PC-3 (cell line): ENCODE results near the gene GSG1L. TPM values are rescaled to one million over a fixed set of nuclear protein-coding genes. Genes with fewer than 3 reads are reported as not detected.

Experiments used
- ATAC-seq: fragments of 200-7000 bp; cut with Tn5 transposase; 2 replicates; pipeline ENCODE4 v1.9.1; 2020; ENCODE audit warnings: mild to moderate bottlenecking, moderate library complexity
- BruUV-seq: library from RNA; stranded (reverse); fragments of 400-500 nt; replicated peaks from 2 replicates; lab custom pipeline; 2021; lab: Mats Ljungman, UMichigan
- CTCF ChIA-PET: fragments of 300-600 bp; sonication (Branson Sonifier 250); formaldehyde crosslinking; loops from one replicate; lab custom pipeline; 2022; ENCODE audit warnings: antibody characterized with exemption; lab: Charles Lee
- POLR2A ChIA-PET: fragments of 300-600 bp; sonication (Branson Sonifier 250); formaldehyde crosslinking; loops from one replicate; lab custom pipeline; 2022; ENCODE audit warnings: antibody characterized with exemption; ENCODE audit not compliant: unreplicated experiment; lab: Charles Lee
- DNase-seq: peaks from one replicate; pipeline ENCODE4 v3.0.0-alpha.2; 2015
- H2AFZ ChIP-seq: fragments of 300-600 bp; sonication (generic); 2 replicates; pipeline ENCODE4 v1.6.0; 2016; ENCODE audit warnings: antibody characterized with exemption, low read length
- H3F3A ChIP-seq: fragments of 300-600 bp; sonication (generic); one replicate; pipeline ENCODE4 v1.6.0; 2017; ENCODE audit warnings: antibody characterized with exemption, low read length, control low read depth, mild to moderate bottlenecking; ENCODE audit not compliant: unreplicated experiment
- H3K27ac ChIP-seq: fragments of 300-600 bp; sonication (generic); 2 replicates; pipeline ENCODE4 v1.5.1; 2016; ENCODE audit warnings: mild to moderate bottlenecking, low read length
- H3K27me3 ChIP-seq: fragments of 300-600 bp; sonication (generic); 2 replicates; pipeline ENCODE4 v1.6.1; 2016; ENCODE audit warnings: low read length, mixed read lengths
- H3K36me3 ChIP-seq: fragments of 300-600 bp; sonication (generic); 2 replicates; pipeline ENCODE4 v1.6.1; 2016; ENCODE audit warnings: low read depth, mixed run types, low read length, mixed read lengths
- H3K4me1 ChIP-seq: fragments of 300-600 bp; sonication (generic); 2 replicates; pipeline ENCODE4 v1.5.1; 2016; ENCODE audit warnings: low read length; ENCODE audit not compliant: insufficient read depth
- H3K4me2 ChIP-seq: fragments of 300-600 bp; sonication (generic); 2 replicates; pipeline ENCODE4 v1.6.0; 2016; ENCODE audit warnings: low read length
- H3K4me3 ChIP-seq: fragments of 300-600 bp; sonication (generic); 2 replicates; pipeline ENCODE4 v1.5.1; 2016; ENCODE audit warnings: mild to moderate bottlenecking, low read length, mixed read lengths
- H3K79me2 ChIP-seq: fragments of 300-600 bp; sonication (generic); 2 replicates; pipeline ENCODE4 v1.6.1; 2017; ENCODE audit warnings: low read length, mixed read lengths
- H3K9ac ChIP-seq: fragments of 300-600 bp; sonication (generic); 2 replicates; pipeline ENCODE4 v1.6.0; 2016; ENCODE audit warnings: mild to moderate bottlenecking, low read length
- H3K9me2 ChIP-seq: fragments of 300-600 bp; sonication (generic); replicated peaks from 2 replicates; pipeline ENCODE4 v1.6.1; 2016; ENCODE audit warnings: mixed run types, low read length, mixed read lengths
- H3K9me3 ChIP-seq: fragments of 300-600 bp; sonication (generic); 2 replicates; pipeline ENCODE4 v1.6.1; 2016; ENCODE audit warnings: low read length, mixed read lengths
- H4K20me1 ChIP-seq: fragments of 300-600 bp; sonication (generic); 2 replicates; pipeline ENCODE4 v1.6.1; 2016; ENCODE audit warnings: low read length, mixed read lengths
- CTCF ChIP-seq: fragments of 300-600 bp; sonication (generic); conservative IDR thresholded peaks from 2 replicates; pipeline ENCODE4 v1.5.1; 2017; ENCODE audit warnings: antibody characterized with exemption, low read depth, mild to moderate bottlenecking, low read length
- EZH2 ChIP-seq: fragments of 300-600 bp; sonication (generic); IDR thresholded peaks from one replicate; pipeline ENCODE4 v1.6.1; 2017; ENCODE audit warnings: antibody characterized with exemption, mild to moderate bottlenecking, low read length; ENCODE audit not compliant: unreplicated experiment
- EZH2phosphoT487 ChIP-seq: fragments of 300-600 bp; sonication (generic); IDR thresholded peaks from 2 replicates; pipeline ENCODE4 v1.6.1; 2018; ENCODE audit warnings: mild to moderate bottlenecking, antibody characterized with exemption, low read length, borderline replicate concordance
- intact Hi-C: fragments of 100-400 bp; cut with micrococcal nuclease; formaldehyde crosslinking; loops from 2 replicates; pipeline ENCODE4 v1.9.0; 2023
- total RNA-seq: library from RNA; depleted of rRNA; stranded (reverse); fragments of >200 nt; gene quantifications from 2 replicates; pipeline ENCODE4 v1.2.3, GENCODE V29; 2014

Gene GSG1L
- total RNA-seq, 1 experiment from 2014 or later: not detected

DNA sequence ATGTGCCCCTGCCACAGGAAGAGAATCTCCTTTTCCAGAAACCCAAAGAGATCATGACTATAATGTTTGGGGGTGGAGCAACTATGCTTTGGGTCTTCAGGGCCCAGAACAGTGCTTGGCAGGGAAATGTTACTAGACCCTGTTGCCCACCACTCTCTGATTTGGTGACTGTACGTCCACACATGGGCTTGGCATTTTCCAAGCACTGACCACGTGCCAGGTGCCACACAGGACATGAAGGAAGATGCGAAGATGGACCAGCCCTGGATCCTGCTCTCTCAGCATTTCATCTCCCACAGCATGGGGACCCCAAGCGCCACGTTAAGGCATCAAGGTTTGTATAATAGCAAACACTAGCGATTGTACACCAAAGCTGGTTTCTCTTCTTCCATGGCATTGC, 50.1 kb downstream of the GSG1L start:
- H3K9me2 ChIP-seq: no peaks in the 10 kb centered on the region
- no peak overlapping the region for H3K27ac ChIP-seq
- H3K4me1 ChIP-seq: no peaks in the 10 kb centered on the region
- TF ChIP-seq EZH2phosphoT487 (no peak), EZH2 (no peak), CTCF (no peak)
- no peaks in the 10 kb centered on the region for H3K36me3 ChIP-seq
- ChIA-PET POLR2A (no interaction called here), CTCF (no interaction called here)
- H3K4me3 ChIP-seq: no peak overlapping the region
- intact Hi-C loops: no loop called here
- no peaks in the 10 kb centered on the region for H3F3A ChIP-seq
- no peak overlapping the region for H3K9ac ChIP-seq
- peaks cover 46% of the 10 kb centered on the region for H3K27me3 ChIP-seq
- no TSS peak for BruUV-seq
- H3K4me2 ChIP-seq: no peak overlapping the region
- H2AFZ ChIP-seq: no peak overlapping the region
- DNase-seq: no peak
- no peaks in the 10 kb centered on the region for H4K20me1 ChIP-seq
- H3K79me2 ChIP-seq: no peaks in the 10 kb centered on the region
- no peaks in the 10 kb centered on the region for H3K9me3 ChIP-seq
- ATAC-seq: no peak

GRCh38 chr16:28011971-28012445, 51.5 kb downstream of the GSG1L start:
- Histone ChIP-seq H3K27ac (no peak overlapping the region), H3K9ac (no peak overlapping the region), H3K4me1 (no peaks in the 10 kb centered on the region), H3K9me3 (no peaks in the 10 kb centered on the region), H3K79me2 (no peaks in the 10 kb centered on the region), H4K20me1 (no peaks in the 10 kb centered on the region), H2AFZ (no peak overlapping the region), H3K27me3 (peaks cover 36% of the 10 kb centered on the region), H3K36me3 (no peaks in the 10 kb centered on the region), H3K4me3 (no peak overlapping the region), H3K9me2 (no peaks in the 10 kb centered on the region), H3F3A (no peaks in the 10 kb centered on the region), H3K4me2 (no peak overlapping the region)
- ChIA-PET POLR2A (no interaction called here), CTCF (interaction anchor here (0.5 kb wide), 1 partner anchor 144 kb away, joined by 5 read pairs; no protein-coding TSS in a partner anchor)
- TF ChIP-seq CTCF (no peak), EZH2phosphoT487 (no peak)
- no TSS peak for BruUV-seq
- no peak for DNase-seq
- no peak for ATAC-seq
- intact Hi-C loops: no loop called here

DNA sequence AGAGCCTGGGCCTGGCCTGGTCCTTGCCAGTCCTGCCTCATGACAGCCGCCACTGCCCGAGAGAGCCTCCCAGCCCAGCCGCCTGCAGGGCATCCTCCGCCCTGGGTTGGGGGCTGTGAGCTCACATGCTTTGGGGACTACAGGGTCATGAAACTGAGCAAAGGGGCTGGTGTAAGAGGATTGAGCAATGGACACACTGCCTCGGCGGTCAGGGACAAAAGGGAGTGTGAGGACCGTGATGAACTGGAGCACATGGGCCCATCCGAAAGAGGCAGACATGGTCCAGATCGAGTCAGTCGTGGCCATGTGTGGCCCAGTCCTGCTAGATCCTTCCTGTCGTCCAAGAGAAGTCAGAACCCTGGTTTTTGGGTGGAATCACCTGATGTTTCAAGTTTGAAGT, 52.3 kb downstream of the GSG1L start:
- ATAC-seq: no peak
- Histone ChIP-seq H3K9me3 (no peaks in the 10 kb centered on the region), H3K4me2 (no peak overlapping the region), H3K27ac (no peak overlapping the region), H3K9ac (no peak overlapping the region), H3K9me2 (no peaks in the 10 kb centered on the region), H3K27me3 (peaks cover 29% of the 10 kb centered on the region), H3K36me3 (no peaks in the 10 kb centered on the region), H3F3A (no peaks in the 10 kb centered on the region), H3K79me2 (no peaks in the 10 kb centered on the region), H2AFZ (no peak overlapping the region), H4K20me1 (no peaks in the 10 kb centered on the region), H3K4me3 (no peak overlapping the region), H3K4me1 (no peaks in the 10 kb centered on the region)
- no peak for DNase-seq
- intact Hi-C loops: no loop called here
- ChIA-PET POLR2A (no interaction called here), CTCF (no interaction called here)
- BruUV-seq: no TSS peak
- TF ChIP-seq CTCF: no peak
- TF ChIP-seq EZH2phosphoT487: no peak
